Measurements from ENCODE around the gene CHD2. TPM values are rescaled to one million over a fixed set of nuclear protein-coding genes. Genes with fewer than 3 reads are reported as not detected.
A peak's percentile ranks its signal among the peaks of the same experiment; 100 is the strongest.

Gene CHD2
- polyA plus RNA-seq, 6 donors from 2014 or later = 41.6 to 134 (median 85.2) TPM

DNA sequence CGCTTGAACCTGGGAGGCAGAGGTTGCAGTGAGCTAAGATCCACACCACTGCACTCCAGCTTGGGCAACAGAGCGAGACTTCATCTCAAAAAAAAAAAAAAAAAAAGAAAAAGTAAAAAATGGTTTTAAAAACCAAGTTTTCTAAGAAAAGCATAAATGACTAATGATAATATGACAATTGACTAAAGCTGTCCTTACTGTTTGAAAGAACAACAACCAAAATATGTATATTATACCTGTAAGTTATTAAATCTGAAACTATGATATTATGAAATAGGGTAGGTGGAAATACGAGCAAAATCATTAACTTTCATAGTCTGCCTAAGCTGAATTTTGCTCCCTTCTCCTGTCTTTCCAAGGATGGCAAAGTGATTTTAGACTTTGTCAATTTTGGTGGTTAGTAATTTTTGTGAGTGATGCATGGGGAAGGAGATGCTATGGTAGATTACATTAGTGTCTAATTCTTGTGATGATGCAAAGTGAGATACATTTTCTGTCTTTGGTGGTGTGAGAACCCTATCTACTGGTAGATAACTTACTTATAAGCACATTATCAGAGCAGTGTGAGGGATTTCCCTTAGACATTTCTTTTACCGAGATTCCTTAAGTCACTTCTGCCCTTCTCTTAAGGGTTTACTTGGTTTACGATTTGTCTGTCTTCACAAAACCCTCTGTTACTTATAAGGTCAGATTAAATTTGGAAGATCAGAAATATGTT lies 10.6 kb upstream of the CHD2 start:
- Mint-ChIP-seq H3K4me3 (peak overlapping the region in 3 of 8 donors; percentile 3 to 37 (median 20)), H3K36me3 (peaks cover 12 to 45% of the 10 kb centered on the region in 2 donors), H3K4me1 (peaks cover 35 to 57% (median 40%) of the 10 kb centered on the region in 3 donors), H3K27me3 (no peaks in the 10 kb centered on the region), H3K27ac (peak overlapping the region in 4 of 6 donors; percentile 31 to 84 (median 56)), H3K9me3 (no peaks in the 10 kb centered on the region)
- no peak for DNase-seq
- ATAC-seq (ENCODE audit: low read depth in 2 of 2) = no peak

DNA sequence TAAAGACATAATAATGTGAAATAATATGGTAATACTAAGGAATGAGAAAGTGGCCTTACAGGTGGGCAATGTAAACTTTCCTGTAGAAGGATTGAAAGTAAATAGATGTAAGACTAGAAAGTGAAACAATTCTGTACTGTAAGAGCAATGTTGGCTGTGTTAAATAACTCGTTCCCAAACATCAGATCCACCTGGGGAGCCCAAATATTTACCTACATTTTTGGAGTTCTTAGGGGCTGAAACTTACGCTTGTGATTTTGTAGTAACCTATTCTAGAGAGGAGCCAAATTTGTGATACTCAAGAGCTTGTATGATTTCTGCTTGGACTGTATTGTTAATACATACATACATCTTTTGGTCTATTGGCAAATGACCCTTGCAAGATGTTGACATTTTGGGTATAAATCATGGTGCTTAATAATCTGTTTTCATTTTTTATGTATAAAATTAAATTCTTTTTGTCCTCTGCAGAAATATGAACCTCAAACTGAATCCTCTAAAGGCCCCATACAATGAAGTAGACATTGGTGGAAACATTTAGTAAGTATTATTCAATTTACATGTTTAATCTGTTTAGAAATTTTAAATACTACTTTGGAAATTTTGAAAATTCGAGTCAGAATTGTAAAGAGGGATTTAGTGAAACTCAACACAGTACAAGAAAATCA lies 8.5 kb upstream of the CHD2 start:
- no peak for DNase-seq
- H3K36me3 Mint-ChIP-seq = peaks cover 8 to 38% of the 10 kb centered on the region in 2 donors
- peak overlapping the region in 5 of 6 donors; percentile 30 to 84 (median 63) for H3K27ac Mint-ChIP-seq
- H3K4me3 Mint-ChIP-seq = peak overlapping the region in 2 of 8 donors; percentile 32 to 33
- no peak for ATAC-seq (ENCODE audit: low read depth in 2 of 2)
- H3K9me3 Mint-ChIP-seq = no peaks in the 10 kb centered on the region
- peaks cover 38 to 58% (median 44%) of the 10 kb centered on the region in 3 donors for H3K4me1 Mint-ChIP-seq
- no peaks in the 10 kb centered on the region for H3K27me3 Mint-ChIP-seq

DNA sequence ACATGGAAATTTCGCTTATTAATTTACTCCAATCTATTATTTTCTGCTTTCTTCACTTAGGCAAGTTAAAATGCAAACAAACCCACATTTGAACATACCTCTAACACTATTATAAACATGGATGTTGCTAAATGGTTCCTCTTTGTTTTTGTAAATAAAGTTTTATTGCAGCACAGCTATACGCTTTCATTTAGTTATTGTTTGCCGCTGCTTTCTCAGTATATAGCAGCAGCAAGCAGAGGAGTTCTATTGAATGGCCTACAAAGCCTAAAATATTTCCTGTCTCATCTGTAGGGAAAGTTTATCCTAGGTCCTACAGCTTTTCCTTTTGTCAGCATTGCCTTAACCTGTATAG lies 7.9 kb upstream of the CHD2 start:
- peaks cover 8 to 38% of the 10 kb centered on the region in 2 donors for H3K36me3 Mint-ChIP-seq
- no peaks in the 10 kb centered on the region for H3K27me3 Mint-ChIP-seq
- peak overlapping the region in 1 of 6 donors; percentile 84 for H3K27ac Mint-ChIP-seq
- peaks cover 34 to 57% (median 44%) of the 10 kb centered on the region in 3 donors for H3K4me1 Mint-ChIP-seq
- H3K9me3 Mint-ChIP-seq = no peaks in the 10 kb centered on the region
- no peak overlapping the region for H3K4me3 Mint-ChIP-seq
- ATAC-seq (ENCODE audit: low read depth in 2 of 2) (no peak), DNase-seq (no peak)

DNA sequence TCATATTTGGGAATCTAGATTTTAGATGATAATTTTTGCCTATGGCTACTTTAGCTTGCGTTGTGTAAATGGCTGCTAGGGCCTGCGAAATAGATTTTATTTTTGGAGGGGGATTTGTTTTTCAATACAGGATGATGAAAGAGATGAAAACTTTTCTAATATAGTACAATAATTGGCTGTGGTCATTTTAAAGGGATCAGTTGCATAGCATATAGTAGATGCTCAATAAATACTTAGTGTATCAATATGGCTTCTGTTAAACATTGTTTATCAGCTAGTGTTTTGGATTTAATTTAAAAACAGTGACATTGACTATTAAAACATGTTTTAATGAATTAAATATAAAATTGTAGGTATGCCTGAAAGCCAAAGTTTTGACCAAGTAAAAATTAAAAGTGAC lies 6.9 kb upstream of the CHD2 start:
- Mint-ChIP-seq H3K4me1 (peaks cover 27 to 64% (median 45%) of the 10 kb centered on the region in 3 donors), H3K9me3 (no peaks in the 10 kb centered on the region), H3K4me3 (peak overlapping the region in 1 of 8 donors; percentile 18), H3K27me3 (no peaks in the 10 kb centered on the region), H3K36me3 (peaks cover 8 to 43% of the 10 kb centered on the region in 2 donors), H3K27ac (peak overlapping the region in 3 of 6 donors; percentile 63 to 66 (median 64))
- ATAC-seq (ENCODE audit: low read depth in 2 of 2) = no peak
- no peak for DNase-seq

DNA sequence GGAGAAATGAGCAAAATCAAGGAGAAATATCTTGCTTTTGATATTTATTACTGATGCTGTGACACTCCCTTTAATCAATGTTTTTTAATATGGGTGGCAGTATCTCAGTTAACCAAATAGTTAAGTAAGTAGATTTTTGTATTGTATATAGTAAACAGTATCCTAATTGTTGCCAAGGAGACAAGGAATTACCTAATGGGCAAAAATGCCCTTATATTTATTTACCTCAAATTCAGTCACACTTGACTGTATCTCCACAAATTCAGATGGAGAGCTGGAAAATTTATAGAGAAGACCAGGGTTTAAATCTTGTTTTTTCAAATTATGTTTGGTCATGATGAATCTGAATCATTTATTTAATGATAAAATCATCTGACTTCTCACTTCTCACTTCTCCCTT lies 3.6 kb upstream of the CHD2 start:
- peaks cover 0 to 7% (median 0%) of the 10 kb centered on the region in 7 donors for H3K9me3 Mint-ChIP-seq
- no peak for ATAC-seq (ENCODE audit: low read depth in 2 of 2)
- H3K4me1 Mint-ChIP-seq = peaks cover 30 to 57% (median 46%) of the 10 kb centered on the region in 3 donors
- peaks cover 19 to 45% of the 10 kb centered on the region in 2 donors for H3K36me3 Mint-ChIP-seq
- H3K27ac Mint-ChIP-seq = peak overlapping the region; percentile 39 to 99 (median 62)
- peak overlapping the region in 3 of 8 donors; percentile 0 to 60 (median 50) for H3K4me3 Mint-ChIP-seq
- no peaks in the 10 kb centered on the region for H3K27me3 Mint-ChIP-seq
- DNase-seq = no peak

DNA sequence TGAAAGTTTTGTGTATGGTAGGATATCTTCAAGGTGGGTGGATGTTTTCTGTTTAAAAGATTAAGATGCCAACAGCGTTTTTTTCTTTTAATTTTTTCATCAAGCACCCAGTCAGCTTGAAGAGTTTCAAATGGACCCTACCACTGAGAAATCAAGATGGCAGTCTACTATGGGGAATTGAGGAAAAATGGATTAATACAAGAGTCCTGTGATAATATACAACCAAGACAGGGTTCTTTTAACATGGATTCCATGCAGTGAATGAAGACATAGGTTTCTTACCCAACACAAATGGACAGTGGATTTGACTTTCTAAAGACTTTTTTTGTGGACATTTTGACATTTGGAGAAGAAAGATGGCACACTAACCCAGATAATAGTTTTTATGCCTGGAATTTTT lies 2.5 kb upstream of the CHD2 start:
- peaks cover 0 to 7% (median 0%) of the 10 kb centered on the region in 7 donors for H3K9me3 Mint-ChIP-seq
- peaks cover 25 to 56% (median 45%) of the 10 kb centered on the region in 3 donors for H3K4me1 Mint-ChIP-seq
- ATAC-seq (ENCODE audit: low read depth in 2 of 2) (no peak), DNase-seq (no peak)
- peak overlapping the region in 1 of 6 donors; percentile 99 for H3K27ac Mint-ChIP-seq
- peak overlapping the region in 2 of 8 donors; percentile 36 to 43 for H3K4me3 Mint-ChIP-seq
- H3K27me3 Mint-ChIP-seq = no peaks in the 10 kb centered on the region
- H3K36me3 Mint-ChIP-seq = peaks cover 14 to 44% of the 10 kb centered on the region in 2 donors

DNA sequence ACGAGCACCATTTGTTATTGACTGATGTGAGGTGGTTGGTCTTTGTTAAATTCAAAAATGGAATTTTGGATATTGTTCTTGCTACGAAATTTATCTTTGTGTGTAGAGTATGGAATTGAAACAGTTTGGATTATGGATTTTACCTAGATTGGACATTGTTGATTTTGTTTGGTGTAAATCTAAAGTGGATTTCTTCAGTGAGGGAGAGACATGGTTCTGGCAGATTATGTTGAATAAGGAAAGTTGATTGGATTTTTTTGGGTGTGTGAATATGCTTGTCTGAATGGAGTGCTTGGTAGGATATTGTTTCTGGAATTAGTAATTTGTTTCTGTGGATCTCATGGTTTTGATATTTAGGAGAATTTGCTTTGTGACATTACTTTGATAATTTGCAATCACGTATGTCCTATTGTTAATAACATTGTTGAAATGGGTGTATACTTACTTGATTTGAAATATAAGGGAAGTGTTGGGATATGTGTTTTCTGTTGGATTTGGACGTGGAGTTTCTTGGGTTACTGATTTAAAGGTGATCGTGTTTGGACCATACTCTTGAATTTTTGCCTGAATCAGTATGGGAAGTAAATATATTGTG lies 1.0 kb upstream of the CHD2 start:
- peaks cover 0 to 7% (median 0%) of the 10 kb centered on the region in 7 donors for H3K9me3 Mint-ChIP-seq
- H3K36me3 Mint-ChIP-seq = peaks cover 11 to 36% of the 10 kb centered on the region in 2 donors
- peaks cover 31 to 63% (median 45%) of the 10 kb centered on the region in 3 donors for H3K4me1 Mint-ChIP-seq
- H3K4me3 Mint-ChIP-seq = peak overlapping the region; percentile 64 to 98 (median 80)
- no peaks in the 10 kb centered on the region for H3K27me3 Mint-ChIP-seq
- ATAC-seq (ENCODE audit: low read depth in 2 of 2) (no peak), DNase-seq (no peak)
- peak overlapping the region; percentile 67 to 100 (median 98) for H3K27ac Mint-ChIP-seq

DNA sequence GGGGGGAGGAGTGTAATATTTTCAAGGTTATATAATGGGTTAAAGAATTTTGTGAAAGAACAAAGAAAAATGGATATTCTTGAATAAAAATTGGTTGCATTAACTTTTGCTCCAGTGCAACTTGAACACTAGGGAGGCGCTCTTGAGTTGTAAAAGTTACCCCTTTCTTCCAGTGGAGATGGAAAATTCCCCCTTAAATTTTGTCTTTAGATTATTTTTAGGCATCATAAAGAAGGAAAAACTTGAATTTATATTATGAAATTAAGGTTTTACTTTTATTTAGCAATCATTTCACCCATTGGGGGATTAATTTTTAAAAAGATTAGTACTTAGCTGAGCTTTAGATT lies 550 bp upstream of the CHD2 start:
- Mint-ChIP-seq H3K4me1 (peaks cover 32 to 65% (median 46%) of the 10 kb centered on the region in 3 donors), H3K36me3 (peaks cover 11 to 35% of the 10 kb centered on the region in 2 donors), H3K9me3 (peaks cover 0 to 7% (median 0%) of the 10 kb centered on the region in 7 donors), H3K27ac (peak overlapping the region; percentile 99 to 100 (median 100)), H3K27me3 (no peaks in the 10 kb centered on the region), H3K4me3 (peak overlapping the region; percentile 72 to 100 (median 98))
- ATAC-seq (ENCODE audit: low read depth in 2 of 2) (no peak), DNase-seq (no peak)

DNA sequence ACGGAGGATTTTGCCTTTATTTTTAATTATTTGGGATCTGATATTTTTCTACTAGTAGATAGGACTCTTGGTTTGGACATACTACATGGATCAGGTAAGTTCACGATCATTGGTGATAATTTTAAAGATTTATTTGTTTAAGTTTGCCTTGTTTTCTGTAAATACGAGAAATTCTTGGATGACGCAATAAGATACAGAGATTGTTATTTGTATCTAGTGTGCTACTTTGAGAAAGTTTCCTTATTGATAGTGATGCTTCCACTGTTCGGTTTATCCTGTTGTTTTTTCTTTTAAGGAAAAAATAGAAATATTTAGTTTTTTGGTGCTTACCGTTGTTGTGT lies 577 bp downstream of the CHD2 start:
- Mint-ChIP-seq H3K27me3 (no peaks in the 10 kb centered on the region), H3K4me1 (peaks cover 32 to 67% (median 46%) of the 10 kb centered on the region in 3 donors), H3K9me3 (peaks cover 0 to 7% (median 0%) of the 10 kb centered on the region in 7 donors), H3K27ac (peak overlapping the region; percentile 99 to 100 (median 100)), H3K36me3 (peaks cover 11 to 35% of the 10 kb centered on the region in 2 donors), H3K4me3 (peak overlapping the region; percentile 86 to 100 (median 98))
- DNase-seq (no peak), ATAC-seq (ENCODE audit: low read depth in 2 of 2) (no peak)

DNA sequence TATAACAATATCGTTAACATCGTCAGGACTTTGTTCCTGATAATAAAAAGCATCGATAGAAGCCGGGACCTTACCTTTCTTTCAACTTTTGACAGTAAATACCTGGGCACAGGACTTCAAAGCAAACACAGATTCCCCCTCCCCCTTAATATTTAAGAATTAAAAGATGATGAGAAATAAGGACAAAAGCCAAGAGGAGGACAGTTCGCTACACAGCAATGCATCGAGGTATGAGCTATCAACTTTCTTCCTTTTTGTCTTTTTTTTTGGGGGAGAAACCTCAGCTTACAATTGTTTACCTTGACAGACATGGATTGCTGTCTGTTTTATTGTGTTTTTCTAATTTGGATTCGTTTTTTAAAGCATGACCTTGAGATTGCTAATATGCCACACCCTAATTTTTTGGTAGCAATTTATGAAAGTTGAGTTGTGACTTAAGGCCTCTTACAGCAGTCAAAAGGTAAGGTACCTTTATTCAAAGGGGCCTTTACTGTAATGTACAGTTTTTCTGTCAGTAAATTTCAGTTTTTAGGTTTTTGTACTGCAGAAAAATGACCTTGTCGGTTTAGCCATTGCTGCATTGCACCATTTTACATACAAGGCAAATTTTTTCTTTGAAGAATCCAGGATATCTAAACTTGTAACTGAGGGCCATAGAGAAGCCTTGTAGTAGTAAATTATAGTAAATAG lies 1.1 kb downstream of the CHD2 start:
- peak overlapping the region; percentile 99 to 100 (median 100) for H3K27ac Mint-ChIP-seq
- H3K36me3 Mint-ChIP-seq = peaks cover 11 to 35% of the 10 kb centered on the region in 2 donors
- DNase-seq (no peak), ATAC-seq (ENCODE audit: low read depth in 2 of 2) (no peak)
- H3K4me1 Mint-ChIP-seq = peaks cover 35 to 69% (median 48%) of the 10 kb centered on the region in 3 donors
- H3K9me3 Mint-ChIP-seq = peaks cover 0 to 7% (median 0%) of the 10 kb centered on the region in 7 donors
- no peaks in the 10 kb centered on the region for H3K27me3 Mint-ChIP-seq
- H3K4me3 Mint-ChIP-seq = peak overlapping the region; percentile 86 to 100 (median 98)

DNA sequence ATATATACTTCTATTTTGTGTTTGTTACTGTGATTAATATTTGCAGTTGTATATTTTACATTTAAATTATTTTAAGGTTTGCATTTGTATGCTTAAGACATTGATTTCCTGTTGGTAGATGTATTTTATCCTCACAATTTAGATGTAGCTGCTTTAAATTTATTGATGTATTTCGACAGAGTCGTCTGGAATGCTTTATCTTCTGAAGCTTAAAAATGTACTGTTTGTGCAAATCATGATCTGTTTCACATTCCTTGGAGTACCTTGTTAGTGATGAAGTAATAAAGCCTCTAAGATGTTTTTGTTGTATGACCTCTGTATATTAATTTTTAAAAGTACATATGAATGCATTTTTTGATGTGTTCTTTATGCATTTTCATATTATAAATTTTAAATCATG lies 1.9 kb downstream of the CHD2 start:
- Mint-ChIP-seq H3K27ac (peak overlapping the region in 2 of 6 donors; percentile 99 to 100), H3K27me3 (no peaks in the 10 kb centered on the region), H3K9me3 (peaks cover 0 to 7% (median 0%) of the 10 kb centered on the region in 7 donors), H3K36me3 (peaks cover 11 to 28% of the 10 kb centered on the region in 2 donors), H3K4me3 (peak overlapping the region; percentile 78 to 100 (median 94)), H3K4me1 (peaks cover 43 to 70% (median 48%) of the 10 kb centered on the region in 3 donors)
- no peak for ATAC-seq (ENCODE audit: low read depth in 2 of 2)
- DNase-seq = no peak

DNA sequence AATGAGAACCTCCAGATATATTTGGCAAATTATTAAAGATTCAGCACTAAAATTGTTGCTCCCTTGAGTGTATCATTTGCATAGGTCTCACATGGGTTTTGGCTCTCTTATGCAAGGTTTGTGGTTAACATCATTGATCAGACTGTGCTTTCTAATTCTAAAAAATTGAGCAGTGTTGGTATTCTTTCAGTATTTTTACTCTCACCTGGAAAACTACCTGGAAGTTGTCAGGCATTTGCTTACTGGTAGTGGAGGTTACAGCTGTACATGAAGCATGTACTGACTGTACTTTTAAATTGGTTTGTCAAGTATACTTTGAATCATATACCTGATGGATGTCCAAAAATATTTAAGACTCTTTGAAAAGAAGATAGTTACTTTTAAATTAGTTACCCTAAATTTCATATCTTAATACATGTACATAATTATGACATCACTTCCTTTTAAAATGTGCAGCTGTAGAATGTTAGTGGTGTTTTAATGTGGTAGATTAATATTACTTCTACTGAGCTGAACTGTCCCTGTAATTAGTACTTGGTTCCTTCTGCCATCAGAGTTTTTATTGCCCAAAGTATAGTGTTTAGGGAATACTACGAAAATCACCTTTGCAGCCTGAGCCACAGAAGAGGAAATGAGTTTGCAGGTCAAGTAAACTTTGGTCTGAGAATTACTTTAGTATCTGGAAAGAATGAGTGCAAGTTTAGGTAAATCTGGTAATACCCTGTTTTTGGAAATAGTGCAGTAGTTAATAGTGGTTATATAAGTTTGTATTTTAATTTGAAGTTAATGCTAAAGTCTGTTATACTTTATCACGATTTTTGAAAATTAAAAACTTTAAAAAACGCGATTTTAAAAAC lies 2.8 kb downstream of the CHD2 start:
- Mint-ChIP-seq H3K27me3 (no peaks in the 10 kb centered on the region), H3K36me3 (peaks cover 11 to 19% of the 10 kb centered on the region in 2 donors), H3K4me3 (peak overlapping the region; percentile 86 to 100 (median 94)), H3K27ac (peak overlapping the region; percentile 99 to 100 (median 100)), H3K9me3 (peaks cover 0 to 7% (median 0%) of the 10 kb centered on the region in 7 donors), H3K4me1 (peaks cover 50 to 70% (median 52%) of the 10 kb centered on the region in 3 donors)
- no peak for DNase-seq
- ATAC-seq (ENCODE audit: low read depth in 2 of 2) = no peak
